H9 (cell line): ENCODE results near the gene TMOD3. TPM values are rescaled to one million over a fixed set of nuclear protein-coding genes. Genes with fewer than 3 reads are reported as not detected.

ENCODE experiments used
- DNase-seq: peaks from one replicate; pipeline ENCODE4 v3.0.0-alpha.2; 2017
- H2AFZ ChIP-seq: one replicate; pipeline ENCODE4 v1.6.1; 2013; ENCODE audit warnings: mild to moderate bottlenecking, low read length, control low read depth, moderate library complexity
- H2AK5ac ChIP-seq: 2 replicates; pipeline ENCODE4 v1.6.1; 2013; ENCODE audit warnings: low read length, control low read depth, mixed read lengths; ENCODE audit not compliant: insufficient read length
- H2BK120ac ChIP-seq: one replicate; pipeline ENCODE4 v1.6.1; 2013; ENCODE audit warnings: low read depth, mild to moderate bottlenecking, low read length, control low read depth, inconsistent platforms; ENCODE audit not compliant: poor library complexity, severe bottlenecking
- H2BK12ac ChIP-seq: 2 replicates; pipeline ENCODE4 v1.6.1; 2013; ENCODE audit warnings: low read length, control low read depth, mixed read lengths, low read depth; ENCODE audit not compliant: insufficient read length
- H2BK15ac ChIP-seq: 2 replicates; pipeline ENCODE4 v1.6.1; 2013; ENCODE audit warnings: low read depth, low read length, control low read depth
- H2BK20ac ChIP-seq: one replicate; pipeline ENCODE4 v1.6.1; 2013; ENCODE audit warnings: low read depth, mild to moderate bottlenecking, low read length, control low read depth, inconsistent platforms; ENCODE audit not compliant: poor library complexity, severe bottlenecking
- H2BK5ac ChIP-seq: 2 replicates; pipeline ENCODE4 v1.6.1; 2013; ENCODE audit warnings: low read length, control low read depth, mixed read lengths; ENCODE audit not compliant: insufficient read length
- H3K14ac ChIP-seq: 2 replicates; pipeline ENCODE4 v1.6.1; 2013; ENCODE audit warnings: low read length, control low read depth; ENCODE audit not compliant: insufficient read depth
- H3K18ac ChIP-seq: 2 replicates; pipeline ENCODE4 v1.6.1; 2013; ENCODE audit warnings: low read depth, mild to moderate bottlenecking, mixed read lengths, low read length, control low read depth; ENCODE audit not compliant: insufficient read length
- H3K23ac ChIP-seq: 2 replicates; pipeline ENCODE4 v1.6.1; 2013; ENCODE audit warnings: low read length, control low read depth, mixed read lengths, low read depth; ENCODE audit not compliant: insufficient read length
- H3K23me2 ChIP-seq: 2 replicates; pipeline ENCODE4 v1.6.1; 2013; ENCODE audit warnings: low read depth, mild to moderate bottlenecking, mixed read lengths, low read length, control low read depth; ENCODE audit not compliant: insufficient read length, poor library complexity, severe bottlenecking
- H3K27ac ChIP-seq: 2 replicates; pipeline ENCODE4 v1.5.1; 2013; ENCODE audit warnings: low read length, control low read depth, mixed read lengths, low read depth; ENCODE audit not compliant: insufficient read length
- H3K27me3 ChIP-seq: 2 replicates; pipeline ENCODE4 v1.6.1; 2013; ENCODE audit warnings: low read length, control low read depth, inconsistent platforms; ENCODE audit not compliant: insufficient read depth
- H3K4ac ChIP-seq: 2 replicates; pipeline ENCODE4 v1.6.1; 2013; ENCODE audit warnings: low read depth, mild to moderate bottlenecking, control low read depth, inconsistent platforms, low read length, moderate library complexity
- H3K4me1 ChIP-seq: 2 replicates; pipeline ENCODE4 v1.6.1; 2013; ENCODE audit warnings: low read length, control low read depth, inconsistent platforms; ENCODE audit not compliant: insufficient read depth
- H3K4me2 ChIP-seq: 2 replicates; pipeline ENCODE4 v1.6.1; 2013; ENCODE audit warnings: low read length, control low read depth, mixed read lengths; ENCODE audit not compliant: insufficient read length, insufficient read depth
- H3K56ac ChIP-seq: 2 replicates; pipeline ENCODE4 v1.6.1; 2013; ENCODE audit warnings: low read depth, mild to moderate bottlenecking, mixed read lengths, low read length, control low read depth; ENCODE audit not compliant: insufficient read length
- H3K79me1 ChIP-seq: 2 replicates; pipeline ENCODE4 v1.6.1; 2013; ENCODE audit warnings: low read depth, mild to moderate bottlenecking, moderate library complexity, low read length, control low read depth, inconsistent platforms; ENCODE audit not compliant: insufficient read depth, poor library complexity, severe bottlenecking
- H3K79me2 ChIP-seq: 2 replicates; pipeline ENCODE4 v1.6.1; 2013; ENCODE audit warnings: low read length, control low read depth, inconsistent platforms; ENCODE audit not compliant: insufficient read depth
- H3K9ac ChIP-seq: 2 replicates; pipeline ENCODE4 v1.6.1; 2013; ENCODE audit warnings: low read length, control low read depth, mixed read lengths; ENCODE audit not compliant: insufficient read length; ENCODE audit errors: extremely low read depth
- H3K9me3 ChIP-seq: one replicate; pipeline ENCODE4 v1.6.1; 2013; ENCODE audit warnings: low read depth, low read length, inconsistent platforms; ENCODE audit not compliant: control insufficient read depth
- H3T11ph ChIP-seq: one replicate; pipeline ENCODE4 v1.6.1; 2013; ENCODE audit warnings: mild to moderate bottlenecking, low read length, control low read depth, inconsistent platforms
- H4K20me1 ChIP-seq: one replicate; pipeline ENCODE4 v1.6.1; 2013; ENCODE audit not compliant: control insufficient read depth, insufficient read length, insufficient read depth
- H4K5ac ChIP-seq: 2 replicates; pipeline ENCODE4 v1.6.1; 2013; ENCODE audit warnings: low read depth, mild to moderate bottlenecking, mixed read lengths, low read length, control low read depth; ENCODE audit not compliant: insufficient read length
- H4K8ac ChIP-seq: replicated peaks from 2 replicates; pipeline ENCODE4 v1.6.1; 2013; ENCODE audit warnings: low read length, control low read depth, mixed read lengths, low read depth; ENCODE audit not compliant: insufficient read length
- H4K91ac ChIP-seq: 2 replicates; pipeline ENCODE4 v1.6.1; 2013; ENCODE audit warnings: low read depth, mild to moderate bottlenecking, moderate library complexity, mixed read lengths, low read length, control low read depth; ENCODE audit not compliant: insufficient read length
- H3K27ac Mint-ChIP-seq, 3 experiments: 2 replicates in 2 of 3; 3 replicates in 1 of 3; pipeline ENCODE4 v1.8.0; 2020 to 2021; ENCODE audit warnings: mixed read lengths in 3 of 3, mild to moderate bottlenecking in 1 of 3, moderate library complexity in 1 of 3
- H3K27me3 Mint-ChIP-seq: 2 replicates; pipeline ENCODE4 v1.8.0; 2021; ENCODE audit warnings: low read depth, mild to moderate bottlenecking, moderate library complexity, mixed read lengths
- H3K36me3 Mint-ChIP-seq, 3 experiments: 2 replicates in 2 of 3; 3 replicates in 1 of 3; pipeline ENCODE4 v1.8.0; 2020 to 2021; ENCODE audit warnings: low read depth in 3 of 3, mixed read lengths in 3 of 3; ENCODE audit not compliant: insufficient read depth in 1 of 3
- H3K4me1 Mint-ChIP-seq, 2 experiments: 2 replicates each; pipeline ENCODE4 v1.8.0; 2020; ENCODE audit warnings: mixed read lengths in 2 of 2
- H3K4me3 Mint-ChIP-seq, 2 experiments: 2 replicates in 1 of 2; 3 replicates in 1 of 2; pipeline ENCODE4 v1.8.0; 2020 to 2021; ENCODE audit warnings: mild to moderate bottlenecking in 2 of 2, mixed read lengths in 2 of 2, moderate library complexity in 1 of 2
- H3K9me3 Mint-ChIP-seq, 2 experiments: 2 replicates in 1 of 2; 3 replicates in 1 of 2; pipeline ENCODE4 v1.8.0; 2020; ENCODE audit warnings: mild to moderate bottlenecking in 2 of 2, mixed read lengths in 2 of 2, moderate library complexity in 1 of 2
- WGBS: extraction: QIAGEN DNeasy Blood & Tissue Kit; methylation state at CpG from one replicate; pipeline ENCODE4 v1.1.7; 2013; ENCODE audit warnings: missing lambda C conversion rate, low lambda C conversion rate, mixed read lengths; ENCODE audit not compliant: insufficient read length; ENCODE audit errors: extremely low coverage; 5-methylcytosine and 5-hydroxymethylcytosine counted together
- total RNA-seq: library from RNA; stranded (reverse); gene quantifications from 2 replicates; pipeline ENCODE4 v1.2.1, GENCODE V29; 2021
- TF ChIP-seq, protein P1 (sequence below): fragments of 200-600 bp; sonication (generic); conservative IDR thresholded peaks from 3 replicates; pipeline ENCODE4 v1.8.0; 2021; ENCODE audit warnings: antibody characterized with exemption, mild to moderate bottlenecking

TMOD3 gene
- total RNA-seq, 1 experiment from 2014 or later = 24.7 TPM

DNA sequence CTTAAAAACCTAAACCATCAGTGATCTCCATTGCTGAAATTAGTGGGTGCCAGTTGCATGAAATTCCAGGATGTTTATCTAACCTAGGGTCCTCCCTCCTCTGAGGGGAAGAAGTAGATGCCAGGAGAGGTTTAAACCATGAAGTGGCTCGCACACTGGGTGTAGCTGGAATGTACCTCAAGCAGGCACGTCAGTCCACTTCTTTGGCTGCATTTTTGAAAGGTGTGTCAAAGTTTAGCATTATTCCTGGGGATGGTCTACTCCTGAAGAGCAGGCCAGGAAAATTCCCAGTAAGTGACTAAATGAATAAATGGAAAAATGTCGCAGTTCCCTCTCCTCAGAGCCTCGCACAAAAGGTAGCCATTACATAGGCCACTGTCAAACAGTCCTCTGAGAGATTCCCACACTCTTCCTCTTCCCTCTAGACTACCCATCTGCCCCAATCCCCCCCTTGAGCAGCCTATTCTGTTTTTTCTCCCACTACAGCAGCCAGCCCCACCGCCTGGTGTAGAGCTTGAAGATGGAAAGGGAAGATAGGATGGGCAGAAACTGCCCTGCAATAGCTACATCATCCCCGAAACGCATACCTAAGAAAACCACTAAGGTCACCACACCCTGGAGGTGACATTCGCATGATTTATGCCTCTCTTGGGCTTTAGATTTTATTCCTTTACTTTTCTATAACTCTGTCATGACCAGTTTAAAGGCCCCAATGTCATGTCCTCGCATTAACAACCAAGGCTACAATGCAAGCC, 655 bp upstream of the TMOD3 start:
- H3K27ac Mint-ChIP-seq = no peak overlapping the region
- peaks cover 3% of the 10 kb centered on the region; the same call in 1 of the 2 replicates for H3K79me2 ChIP-seq
- H2BK5ac ChIP-seq = no peak overlapping the region
- H3K9me3 ChIP-seq = no peaks in the 10 kb centered on the region
- H3K4me1 ChIP-seq = no peaks in the 10 kb centered on the region
- H3K14ac ChIP-seq = no peak overlapping the region
- peaks cover 10 to 15% of the 10 kb centered on the region in 2 experiments for H3K4me1 Mint-ChIP-seq
- H2BK12ac ChIP-seq = no peak overlapping the region
- H3K9me3 Mint-ChIP-seq = no peaks in the 10 kb centered on the region
- no peak overlapping the region for H4K91ac ChIP-seq
- no peaks in the 10 kb centered on the region for H4K20me1 ChIP-seq
- no peak overlapping the region for H2BK15ac ChIP-seq
- H4K8ac ChIP-seq = no peak overlapping the region
- H3T11ph ChIP-seq = no peak overlapping the region
- H3K27me3 ChIP-seq = no peaks in the 10 kb centered on the region
- no peak overlapping the region for H3K4ac ChIP-seq
- H3K23me2 ChIP-seq = no peaks in the 10 kb centered on the region
- no peak overlapping the region for H3K9ac ChIP-seq
- no peaks in the 10 kb centered on the region for H3K79me1 ChIP-seq
- no peak overlapping the region for H3K18ac ChIP-seq
- TF ChIP-seq, protein P1, sequence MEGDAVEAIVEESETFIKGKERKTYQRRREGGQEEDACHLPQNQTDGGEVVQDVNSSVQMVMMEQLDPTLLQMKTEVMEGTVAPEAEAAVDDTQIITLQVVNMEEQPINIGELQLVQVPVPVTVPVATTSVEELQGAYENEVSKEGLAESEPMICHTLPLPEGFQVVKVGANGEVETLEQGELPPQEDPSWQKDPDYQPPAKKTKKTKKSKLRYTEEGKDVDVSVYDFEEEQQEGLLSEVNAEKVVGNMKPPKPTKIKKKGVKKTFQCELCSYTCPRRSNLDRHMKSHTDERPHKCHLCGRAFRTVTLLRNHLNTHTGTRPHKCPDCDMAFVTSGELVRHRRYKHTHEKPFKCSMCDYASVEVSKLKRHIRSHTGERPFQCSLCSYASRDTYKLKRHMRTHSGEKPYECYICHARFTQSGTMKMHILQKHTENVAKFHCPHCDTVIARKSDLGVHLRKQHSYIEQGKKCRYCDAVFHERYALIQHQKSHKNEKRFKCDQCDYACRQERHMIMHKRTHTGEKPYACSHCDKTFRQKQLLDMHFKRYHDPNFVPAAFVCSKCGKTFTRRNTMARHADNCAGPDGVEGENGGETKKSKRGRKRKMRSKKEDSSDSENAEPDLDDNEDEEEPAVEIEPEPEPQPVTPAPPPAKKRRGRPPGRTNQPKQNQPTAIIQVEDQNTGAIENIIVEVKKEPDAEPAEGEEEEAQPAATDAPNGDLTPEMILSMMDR = no peak
- no peak overlapping the region for H2AFZ ChIP-seq
- peak overlapping the region in 1 of 2 experiments; percentile 91; a peak in 2 of 5 replicates for H3K4me3 Mint-ChIP-seq
- H3K36me3 Mint-ChIP-seq = no peaks in the 10 kb centered on the region
- peaks cover 22% of the 10 kb centered on the region for H3K27me3 Mint-ChIP-seq
- no peak overlapping the region for H2BK20ac ChIP-seq
- no CpG with 5 or more reads among the region's 9 CpGs for WGBS
- H3K4me2 ChIP-seq = no peak overlapping the region
- no peak overlapping the region for H4K5ac ChIP-seq
- no peak overlapping the region for H3K23ac ChIP-seq
- H3K27ac ChIP-seq = no peak overlapping the region
- H2AK5ac ChIP-seq = no peak overlapping the region
- no peak overlapping the region for H2BK120ac ChIP-seq
- DNase-seq = no peak
- no peak overlapping the region for H3K56ac ChIP-seq
